Endodermal cell (in vitro differentiated cells): ENCODE data around the gene CD79A. TPM values are rescaled to one million over a fixed set of nuclear protein-coding genes. Genes with fewer than 3 reads are reported as not detected.

Experiments used
- DNase-seq: peaks from one replicate; pipeline ENCODE4 v3.0.0-alpha.2; 2017
- H3K27ac ChIP-seq: 2 replicates; pipeline ENCODE4 v1.5.1; 2013; ENCODE audit warnings: mild to moderate bottlenecking, low read depth, low read length, moderate library complexity
- H3K27me3 ChIP-seq: 2 replicates; pipeline ENCODE4 v1.6.1; 2013; ENCODE audit warnings: mild to moderate bottlenecking, low read length, moderate library complexity; ENCODE audit not compliant: insufficient read depth, control insufficient read depth, poor library complexity, severe bottlenecking
- H3K36me3 ChIP-seq: 2 replicates; pipeline ENCODE4 v1.7.0; 2013; ENCODE audit warnings: mild to moderate bottlenecking, low read length, moderate library complexity; ENCODE audit not compliant: control insufficient read depth, insufficient read depth
- H3K4me1 ChIP-seq: one replicate; pipeline ENCODE4 v1.7.0; 2013; ENCODE audit warnings: low read length; ENCODE audit not compliant: control insufficient read depth, insufficient read depth
- H3K4me3 ChIP-seq: 2 replicates; pipeline ENCODE4 v1.5.1; 2013; ENCODE audit warnings: mild to moderate bottlenecking, low read length, moderate library complexity
- H3K9ac ChIP-seq: 2 replicates; pipeline ENCODE4 v1.6.1; 2013; ENCODE audit warnings: mild to moderate bottlenecking, low read length, moderate library complexity; ENCODE audit not compliant: poor library complexity, severe bottlenecking; ENCODE audit errors: extremely low read depth
- H3K9me3 ChIP-seq: 2 replicates; pipeline ENCODE4 v1.6.1; 2013; ENCODE audit warnings: mild to moderate bottlenecking, low read length, moderate library complexity; ENCODE audit not compliant: control insufficient read depth
- H3K27ac Mint-ChIP-seq: 2 replicates; pipeline ENCODE4 v1.8.0; 2020; ENCODE audit warnings: mixed read lengths
- H3K27me3 Mint-ChIP-seq: 2 replicates; pipeline ENCODE4 v1.8.0; 2021; ENCODE audit warnings: mild to moderate bottlenecking, mixed read lengths; ENCODE audit not compliant: insufficient read depth
- H3K36me3 Mint-ChIP-seq: 2 replicates; pipeline ENCODE4 v1.8.0; 2020; ENCODE audit warnings: low read depth, mixed read lengths
- H3K4me1 Mint-ChIP-seq: 2 replicates; pipeline ENCODE4 v1.8.0; 2020; ENCODE audit warnings: mixed read lengths
- H3K4me3 Mint-ChIP-seq: 2 replicates; pipeline ENCODE4 v1.8.0; 2020; ENCODE audit warnings: mild to moderate bottlenecking, moderate library complexity, mixed read lengths
- H3K9me3 Mint-ChIP-seq: 2 replicates; pipeline ENCODE4 v1.8.0; 2020; ENCODE audit warnings: mild to moderate bottlenecking, mixed read lengths
- CTCF ChIP-seq: fragments of 200-600 bp; sonication (generic); conservative IDR thresholded peaks from 2 replicates; pipeline ENCODE4 v1.5.0; 2021; ENCODE audit warnings: antibody characterized with exemption, mild to moderate bottlenecking
- WGBS, 2 experiments: methylation state at CpG; one replicate each; pipeline versions ENCODE4 v1.1.5 to v1.1.7; 2013; ENCODE audit warnings: missing lambda C conversion rate in 2 of 2, mixed read lengths in 1 of 2; ENCODE audit not compliant: insufficient coverage in 1 of 2, insufficient read length in 1 of 2; 5-methylcytosine and 5-hydroxymethylcytosine counted together
- total RNA-seq, 2 donors: library from RNA; stranded (reverse); fragmentation: NEBNext Ultra II Directional in 1 of 2; extraction: Animal tissue kit (Norgen Biotek cat#: 25700) in 1 of 2; gene quantifications; 2 replicates in 1 of 2; 3 replicates in 1 of 2; pipeline ENCODE4 v1.2.1, GENCODE V29; 2021

Gene CD79A
- total RNA-seq, 2 donors from 2014 or later = not detected

- H3K4me1 Mint-ChIP-seq = no peaks in the 10 kb centered on the region
- peak; percentile 65 for TF ChIP-seq CTCF
- Histone ChIP-seq H3K36me3 (peaks cover 37% of the 10 kb centered on the region), H3K27ac (no peak overlapping the region), H3K27me3 (no peaks in the 10 kb centered on the region), H3K4me1 (no peaks in the 10 kb centered on the region), H3K9me3 (no peaks in the 10 kb centered on the region), H3K4me3 (no peak overlapping the region), H3K9ac (no peak overlapping the region)
- DNase-seq = no peak
- H3K27ac Mint-ChIP-seq = no peak overlapping the region
- no peak overlapping the region for H3K4me3 Mint-ChIP-seq
- H3K9me3 Mint-ChIP-seq = no peaks in the 10 kb centered on the region
- H3K27me3 Mint-ChIP-seq = no peaks in the 10 kb centered on the region
- peaks cover 42% of the 10 kb centered on the region for H3K36me3 Mint-ChIP-seq
- WGBS, 2 experiments = 90 to 91% methylated on average over 13 to 19 of the region's 19 CpGs
These were observed 18.9 kb downstream of the CD79A start for GRCh38 chr19:41895745-41896580.

- H3K27me3 Mint-ChIP-seq = no peaks in the 10 kb centered on the region
- Histone ChIP-seq H3K9ac (no peak overlapping the region), H3K36me3 (peaks cover 38% of the 10 kb centered on the region), H3K4me1 (no peaks in the 10 kb centered on the region), H3K9me3 (no peaks in the 10 kb centered on the region), H3K27me3 (no peaks in the 10 kb centered on the region), H3K27ac (no peak overlapping the region), H3K4me3 (no peak overlapping the region)
- no peaks in the 10 kb centered on the region for H3K4me1 Mint-ChIP-seq
- 56% methylated on average over 1 of the region's 1 CpG; no CpG with 5 or more reads in 1 of the 2 experiments for WGBS, 2 experiments
- no peaks in the 10 kb centered on the region for H3K9me3 Mint-ChIP-seq
- H3K36me3 Mint-ChIP-seq = peaks cover 41% of the 10 kb centered on the region
- H3K4me3 Mint-ChIP-seq = no peak overlapping the region
- no peak for TF ChIP-seq CTCF
- DNase-seq = no peak
- no peak overlapping the region for H3K27ac Mint-ChIP-seq
These were observed 19.5 kb downstream of the CD79A start for GRCh38 chr19:41896581-41896942.

- WGBS, 2 experiments = 85 to 100% methylated on average over 2 of the region's 3 CpGs
- Mint-ChIP-seq H3K27me3 (no peaks in the 10 kb centered on the region), H3K4me1 (no peaks in the 10 kb centered on the region), H3K4me3 (no peak overlapping the region), H3K9me3 (no peaks in the 10 kb centered on the region), H3K36me3 (peaks cover 44% of the 10 kb centered on the region), H3K27ac (no peak overlapping the region)
- H3K9me3 ChIP-seq = no peaks in the 10 kb centered on the region
- no peaks in the 10 kb centered on the region for H3K4me1 ChIP-seq
- H3K27ac ChIP-seq = no peak overlapping the region
- TF ChIP-seq CTCF = no peak
- H3K27me3 ChIP-seq = no peaks in the 10 kb centered on the region
- no peak overlapping the region for H3K9ac ChIP-seq
- H3K4me3 ChIP-seq = no peak overlapping the region
- peaks cover 45% of the 10 kb centered on the region for H3K36me3 ChIP-seq
- DNase-seq = no peak
These were observed 20.1 kb downstream of the CD79A start for GRCh38 chr19:41897181-41897580.
